C4-2B (cell line): ENCODE measurements around the gene ZNF398.

ENCODE experiments used
- H3K27ac ChIP-seq: fragments of 450-650 bp; 2 replicates; pipeline ENCODE4 v1.5.1; 2017
- ZFX ChIP-seq: fragments of 450-650 bp; IDR thresholded peaks from 2 replicates; pipeline ENCODE4 v1.6.1; 2017
- TF ChIP-seq, protein P1 (sequence below): fragments of 450-650 bp; conservative IDR thresholded peaks from 2 replicates; pipeline ENCODE4 v1.5.1; 2017; ENCODE audit warnings: mild to moderate bottlenecking

ZNF398 gene

DNA sequence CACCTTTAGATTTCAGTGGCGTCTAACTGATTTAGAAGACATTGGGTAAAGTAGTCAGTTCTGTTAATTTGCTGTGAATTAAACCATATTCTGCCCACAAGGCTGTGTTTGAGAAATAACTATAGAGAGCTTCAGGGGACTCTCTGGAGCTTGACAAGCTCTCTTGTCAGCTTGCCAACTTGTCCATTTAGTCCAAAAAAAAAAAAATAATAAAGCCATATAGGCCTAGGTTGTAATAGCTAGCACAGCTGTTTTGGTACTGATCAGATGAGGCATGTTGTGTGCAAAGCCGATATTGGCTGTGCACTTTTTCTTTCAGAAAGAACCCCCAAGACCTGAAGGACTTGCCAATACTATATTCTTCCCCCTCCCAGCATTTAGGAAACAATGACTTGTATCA is 27.9 kb downstream of the ZNF398 start:
- no peak for TF ChIP-seq ZFX
- TF ChIP-seq, protein P1, sequence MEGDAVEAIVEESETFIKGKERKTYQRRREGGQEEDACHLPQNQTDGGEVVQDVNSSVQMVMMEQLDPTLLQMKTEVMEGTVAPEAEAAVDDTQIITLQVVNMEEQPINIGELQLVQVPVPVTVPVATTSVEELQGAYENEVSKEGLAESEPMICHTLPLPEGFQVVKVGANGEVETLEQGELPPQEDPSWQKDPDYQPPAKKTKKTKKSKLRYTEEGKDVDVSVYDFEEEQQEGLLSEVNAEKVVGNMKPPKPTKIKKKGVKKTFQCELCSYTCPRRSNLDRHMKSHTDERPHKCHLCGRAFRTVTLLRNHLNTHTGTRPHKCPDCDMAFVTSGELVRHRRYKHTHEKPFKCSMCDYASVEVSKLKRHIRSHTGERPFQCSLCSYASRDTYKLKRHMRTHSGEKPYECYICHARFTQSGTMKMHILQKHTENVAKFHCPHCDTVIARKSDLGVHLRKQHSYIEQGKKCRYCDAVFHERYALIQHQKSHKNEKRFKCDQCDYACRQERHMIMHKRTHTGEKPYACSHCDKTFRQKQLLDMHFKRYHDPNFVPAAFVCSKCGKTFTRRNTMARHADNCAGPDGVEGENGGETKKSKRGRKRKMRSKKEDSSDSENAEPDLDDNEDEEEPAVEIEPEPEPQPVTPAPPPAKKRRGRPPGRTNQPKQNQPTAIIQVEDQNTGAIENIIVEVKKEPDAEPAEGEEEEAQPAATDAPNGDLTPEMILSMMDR = no peak
- no peak overlapping the region for H3K27ac ChIP-seq

DNA sequence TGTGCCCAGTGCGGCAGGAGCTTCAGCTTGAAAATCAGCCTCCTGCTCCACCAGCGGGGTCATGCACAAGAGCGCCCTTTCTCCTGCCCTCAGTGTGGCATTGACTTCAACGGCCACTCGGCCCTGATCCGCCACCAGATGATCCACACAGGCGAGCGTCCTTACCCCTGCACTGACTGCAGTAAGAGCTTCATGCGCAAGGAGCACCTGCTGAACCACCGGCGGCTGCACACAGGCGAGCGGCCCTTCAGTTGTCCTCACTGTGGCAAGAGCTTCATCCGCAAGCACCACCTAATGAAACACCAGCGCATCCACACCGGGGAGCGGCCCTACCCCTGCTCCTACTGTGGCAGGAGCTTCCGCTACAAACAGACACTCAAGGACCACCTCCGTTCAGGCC is 32.0 kb downstream of the ZNF398 start:
- TF ChIP-seq, protein P1 = no peak
- no peak for TF ChIP-seq ZFX
- no peak overlapping the region for H3K27ac ChIP-seq

DNA sequence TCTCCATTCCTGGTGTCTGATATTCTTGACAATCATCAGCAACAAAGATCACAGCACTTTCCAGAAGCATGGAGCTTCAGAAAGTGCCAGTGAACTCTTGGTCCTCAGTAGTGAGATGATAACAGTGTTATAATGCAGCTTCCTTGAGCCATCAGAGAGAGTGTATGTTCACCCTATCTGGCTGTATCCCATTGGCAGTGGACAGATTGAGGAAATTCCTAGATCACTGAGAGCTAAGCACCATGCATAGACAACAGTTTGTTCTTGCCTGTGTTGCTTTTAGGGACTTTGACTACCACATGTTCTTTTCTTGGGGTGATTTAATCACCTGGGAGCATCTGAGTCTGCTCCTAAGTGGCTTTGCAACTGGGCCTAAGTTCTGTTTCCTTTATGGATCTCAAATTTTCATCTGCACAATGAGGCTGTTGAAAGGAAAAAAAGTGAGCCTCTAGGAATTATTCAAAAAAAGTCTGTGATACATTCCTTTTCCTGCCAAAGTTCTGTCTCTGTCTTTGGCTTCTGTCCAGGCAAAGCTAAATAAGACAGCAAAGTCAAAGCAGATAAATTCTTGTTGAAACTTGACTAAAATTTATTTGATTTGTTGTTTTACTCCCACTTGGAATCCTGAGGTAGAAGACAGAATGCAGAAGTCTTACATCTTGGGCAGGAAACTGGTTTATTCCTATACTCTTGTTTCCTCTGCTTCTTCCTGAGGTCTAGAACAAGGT is 33.6 kb downstream of the ZNF398 start:
- TF ChIP-seq, protein P1 = no peak
- no peak for TF ChIP-seq ZFX
- H3K27ac ChIP-seq = no peak overlapping the region

DNA sequence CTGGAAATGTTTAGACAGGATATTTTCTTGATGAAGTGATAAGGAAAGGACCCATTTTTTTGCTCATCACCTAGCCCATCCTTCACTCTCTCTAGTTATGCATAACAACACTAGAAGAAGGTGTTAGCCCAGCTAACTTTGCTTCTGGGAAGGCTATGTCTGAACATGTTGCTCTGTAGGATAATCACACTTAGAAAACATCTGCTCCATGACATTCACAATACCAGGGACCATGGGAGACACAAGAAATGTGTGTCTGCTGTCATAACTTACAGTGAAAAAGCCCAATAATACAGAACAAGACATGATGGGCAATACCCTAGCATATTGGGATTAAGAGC is 34.2 kb downstream of the ZNF398 start:
- TF ChIP-seq, protein P1 = no peak
- no peak for TF ChIP-seq ZFX
- H3K27ac ChIP-seq = no peak overlapping the region

DNA sequence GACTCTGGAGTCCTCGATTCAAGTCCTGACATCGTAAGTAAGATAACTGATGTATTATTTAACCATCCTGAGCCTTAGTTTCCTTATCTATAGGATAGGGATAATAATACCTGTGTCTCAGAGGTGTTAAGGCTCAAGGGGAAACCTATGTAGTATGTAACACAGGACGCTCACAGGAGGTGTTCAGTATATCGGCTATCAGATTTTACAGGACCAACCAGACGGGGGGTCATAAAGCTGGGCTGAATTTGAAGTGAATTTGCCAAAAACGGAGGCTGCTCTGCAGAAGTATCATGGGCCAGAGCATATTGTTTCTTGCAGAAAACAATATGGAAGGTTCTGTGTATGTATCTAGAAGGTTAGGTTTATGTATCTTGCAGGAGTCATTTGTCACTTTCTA is 37.0 kb downstream of the ZNF398 start:
- no peak overlapping the region for H3K27ac ChIP-seq
- TF ChIP-seq, protein P1 = no peak
- TF ChIP-seq ZFX = no peak

DNA sequence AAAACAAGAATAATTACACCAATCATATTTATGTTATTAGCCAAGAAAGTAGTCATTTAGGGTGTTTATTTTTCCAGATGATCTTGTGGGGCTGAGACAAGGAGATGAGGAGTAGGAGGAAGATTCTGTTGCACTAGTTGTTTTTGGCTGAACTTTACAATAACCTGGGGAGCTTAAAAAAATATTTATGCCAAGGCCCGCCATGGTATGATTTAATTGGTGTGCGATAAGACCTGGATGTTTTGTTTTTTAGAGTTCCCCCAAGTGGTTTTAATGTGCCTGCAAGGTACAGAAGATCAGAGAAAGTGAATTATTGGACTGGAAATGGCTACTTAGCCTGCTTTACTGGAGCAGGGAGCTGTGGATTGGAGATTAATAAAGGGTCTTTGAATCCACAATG is 41.0 kb downstream of the ZNF398 start:
- TF ChIP-seq, protein P1 = no peak
- no peak overlapping the region for H3K27ac ChIP-seq

DNA sequence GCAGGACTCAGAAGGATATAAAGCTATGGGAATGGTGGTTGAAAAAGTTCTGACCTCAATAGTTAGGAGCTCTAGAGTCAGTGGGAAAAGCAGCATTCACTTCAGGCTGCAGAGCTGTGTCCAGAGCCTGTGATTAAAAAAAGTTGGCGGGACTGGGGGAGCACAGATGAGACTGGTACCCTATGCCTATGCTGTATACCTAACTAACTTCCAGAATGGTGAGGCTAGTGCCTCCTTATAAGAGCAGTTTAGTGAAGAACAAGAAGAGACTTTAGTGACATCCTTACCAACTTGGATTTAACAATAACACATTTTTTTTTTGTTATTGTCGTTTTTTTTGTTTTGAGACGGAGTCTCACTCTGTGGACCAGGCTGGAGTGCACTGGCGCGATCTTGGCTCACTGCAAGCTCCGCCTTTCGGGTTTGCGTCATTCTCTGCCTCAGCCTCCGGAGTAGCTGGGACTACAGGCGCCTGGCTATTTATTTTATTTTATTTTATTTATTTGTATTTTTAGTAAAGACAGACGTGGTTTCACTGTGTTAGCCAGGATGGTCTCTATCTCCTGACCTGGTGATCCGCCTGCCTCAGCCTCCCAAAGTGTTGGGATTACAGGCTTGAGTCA is 41.5 kb downstream of the ZNF398 start:
- H3K27ac ChIP-seq = no peak overlapping the region
- TF ChIP-seq ZFX = no peak
- TF ChIP-seq, protein P1 = no peak
